Left hindlimb (tissue), 1 donor: ENCODE data around the gene MNS1.
"Not testable (repeated sequence)": the region's sequence is repeated elsewhere in the genome, so short reads cannot be mapped to it uniquely, and the experiment has no call there.

Source experiments
- DNase-seq: peaks from one replicate; pipeline ENCODE4 v3.0.0-alpha.2; 2018

The MNS1 gene

DNA sequence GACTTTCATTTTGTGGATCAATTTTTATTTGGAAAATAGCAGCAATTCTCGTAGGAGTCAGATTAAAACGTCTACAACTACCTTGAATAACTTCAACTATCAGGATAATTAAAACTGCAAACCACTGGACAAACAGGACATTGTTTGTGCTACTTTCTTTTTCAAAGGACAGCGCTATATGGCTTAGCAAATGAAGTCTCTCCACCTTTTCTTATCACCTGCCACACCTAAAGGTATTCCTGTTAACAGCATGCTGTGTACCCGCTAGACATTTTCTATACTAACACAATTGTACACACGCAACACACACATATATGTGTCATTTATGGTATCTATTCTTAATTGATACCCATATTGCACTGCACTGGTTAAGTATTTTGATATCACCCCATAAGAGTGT, 19.2 kb downstream of the MNS1 start:
- no peak for DNase-seq

DNA sequence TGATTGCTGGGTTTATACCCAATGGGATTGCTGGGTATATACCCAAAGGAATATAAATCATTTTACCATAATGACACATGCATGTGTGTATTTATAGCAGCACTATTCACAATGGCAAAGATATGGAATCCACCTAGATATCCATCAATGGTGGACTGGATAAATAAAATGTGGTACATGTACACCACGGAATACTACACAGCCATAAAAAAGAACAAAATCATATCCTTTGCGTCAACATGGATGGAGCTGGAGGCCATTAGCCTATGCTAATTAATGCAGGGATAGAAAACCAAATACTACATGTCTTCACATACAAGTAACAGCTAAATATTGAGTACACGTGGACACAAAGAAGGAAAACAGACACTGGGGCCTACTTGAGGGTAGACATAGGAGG, 22.6 kb downstream of the MNS1 start:
- no peak for DNase-seq

- no peak for DNase-seq
These were observed 24.6 kb downstream of the MNS1 start for GRCh38 chr15:56440214-56440770.

- DNase-seq = no peak
These were observed 32.6 kb downstream of the MNS1 start for GRCh38 chr15:56432304-56432703.

DNA sequence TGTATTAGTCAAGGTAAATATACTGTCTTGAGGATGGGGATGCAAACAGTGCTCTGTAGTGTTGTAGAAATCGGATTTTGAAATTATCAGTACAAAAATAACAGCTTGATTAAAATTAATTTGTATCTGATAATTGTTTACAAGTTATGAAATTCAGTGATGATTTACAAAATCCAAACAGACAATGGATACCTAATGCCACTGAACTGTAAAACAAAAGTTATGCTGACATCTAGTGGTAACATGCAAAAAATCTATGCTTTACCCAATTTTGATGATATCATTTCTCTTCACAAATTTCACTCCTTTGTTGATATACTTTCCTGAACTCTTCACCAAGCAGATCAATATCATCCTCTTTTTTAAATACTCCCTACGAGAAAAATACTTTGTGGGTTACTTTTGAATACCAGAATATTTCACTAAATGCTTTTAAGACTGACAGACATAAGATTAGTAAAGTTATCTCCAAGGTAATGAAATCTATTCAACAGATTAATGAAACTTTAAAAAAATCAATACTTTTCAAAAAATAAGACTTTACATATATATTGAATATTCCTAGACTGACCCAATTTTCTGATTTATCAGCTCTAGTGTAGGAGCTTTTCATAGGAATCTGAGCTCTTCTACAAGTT, 36.0 kb downstream of the MNS1 start:
- no peak for DNase-seq

- no peak for DNase-seq
These were observed 39.0 kb downstream of the MNS1 start for GRCh38 chr15:56425976-56426375.

- DNase-seq = no peak
These were observed 39.7 kb downstream of the MNS1 start for GRCh38 chr15:56425276-56425675.

DNA sequence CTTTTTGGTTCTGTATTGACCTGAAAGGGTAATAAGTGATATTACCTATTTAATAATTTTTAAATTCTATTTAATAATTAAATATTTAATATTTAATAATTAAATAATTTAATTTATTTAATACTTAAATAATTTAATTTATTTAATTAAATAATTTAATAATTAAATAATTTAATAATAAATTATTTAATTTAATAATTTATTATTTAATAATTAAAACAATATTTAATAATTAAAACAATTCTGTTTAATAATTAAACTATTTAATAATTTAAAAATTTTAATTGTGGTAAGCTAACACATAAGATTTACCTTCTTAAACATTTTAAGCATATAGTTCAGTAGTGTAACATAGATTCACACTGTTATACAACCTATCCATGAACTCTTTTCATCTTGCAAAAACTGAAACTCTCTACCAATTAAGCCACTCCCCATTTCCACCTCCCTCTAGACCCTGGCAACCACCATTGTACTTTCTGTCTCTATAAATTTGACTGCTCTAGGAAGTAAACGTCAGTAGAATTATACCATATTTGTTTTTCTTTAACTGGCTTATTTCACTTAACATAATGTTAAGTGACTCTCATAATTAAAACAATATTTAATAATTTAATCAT, 51.7 kb downstream of the MNS1 start:
- not testable (repeated sequence) for DNase-seq

DNA sequence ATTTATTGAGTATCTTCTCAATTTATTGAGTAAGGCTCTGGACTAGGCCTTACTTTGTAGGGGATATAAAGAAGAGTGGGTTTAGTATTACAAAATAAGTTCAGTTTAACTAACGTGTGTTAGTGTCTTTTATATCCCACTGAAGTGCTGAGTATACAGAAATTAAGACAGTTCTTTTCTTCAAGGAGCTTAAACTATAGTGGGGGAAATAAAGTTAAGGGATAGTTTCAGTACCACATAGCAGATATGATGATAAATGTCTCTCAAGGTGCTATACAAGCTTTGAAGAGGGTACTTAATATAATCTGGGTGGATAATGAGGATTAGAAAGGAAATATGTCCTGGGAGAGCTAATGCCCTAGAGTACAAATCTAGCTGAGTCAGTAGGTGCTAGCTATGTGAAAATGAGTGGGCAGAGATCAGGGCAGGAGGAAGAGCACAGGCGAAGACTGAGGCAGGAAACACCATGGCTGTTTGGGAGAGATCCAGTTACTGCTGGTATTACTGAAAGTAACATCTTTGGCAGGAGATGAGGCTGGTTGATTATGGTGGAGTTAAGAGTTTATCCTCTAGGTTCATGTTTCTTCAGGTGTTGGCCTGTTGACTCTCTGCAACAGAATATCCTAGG, 53.7 kb downstream of the MNS1 start:
- no peak for DNase-seq

DNA sequence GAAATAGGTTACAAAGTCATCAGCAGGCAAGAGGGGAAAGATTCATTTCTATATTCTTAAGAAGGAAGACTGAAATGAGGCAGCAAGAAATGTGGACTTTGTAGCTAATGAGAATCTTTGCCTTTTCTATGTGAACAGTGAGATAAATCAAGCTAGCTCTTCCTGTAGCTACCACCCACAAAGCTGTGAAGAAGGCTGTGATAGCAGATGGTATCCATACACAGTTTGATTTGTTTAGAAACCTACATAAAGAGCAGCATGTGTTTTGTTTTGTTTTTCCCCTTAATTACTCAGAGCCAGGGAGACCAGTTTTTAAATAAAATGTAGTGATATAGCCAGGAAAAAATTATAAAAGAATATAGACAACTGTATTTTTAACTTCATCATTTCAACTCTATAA, 54.2 kb downstream of the MNS1 start:
- DNase-seq = no peak

DNA sequence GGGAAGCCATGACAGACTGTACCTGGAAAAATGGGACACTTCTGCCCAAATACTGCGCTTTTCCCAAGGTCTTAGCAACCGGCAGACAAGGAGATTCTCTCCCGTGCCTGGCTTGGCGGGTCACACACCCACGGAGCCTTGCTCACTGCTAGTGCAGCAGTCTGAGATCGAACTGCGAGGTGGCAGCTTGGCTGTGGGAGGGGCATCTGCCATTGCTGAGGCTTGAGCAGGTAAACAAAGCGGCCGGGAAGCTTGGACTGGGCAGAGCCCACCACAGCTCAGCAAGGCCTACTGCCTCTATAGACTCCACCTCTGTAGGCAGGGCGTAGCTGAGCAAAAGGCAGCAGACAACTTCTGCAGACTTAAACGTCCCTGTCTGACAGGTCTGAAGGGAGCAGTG, 65.7 kb downstream of the MNS1 start:
- DNase-seq = not testable (repeated sequence)

- DNase-seq = not testable (repeated sequence)
These were observed 67.6 kb downstream of the MNS1 start for GRCh38 chr15:56397325-56397724.

GRCh38 chr15:56394909-56395308, 70.0 kb downstream of the MNS1 start:
- no peak for DNase-seq

DNA sequence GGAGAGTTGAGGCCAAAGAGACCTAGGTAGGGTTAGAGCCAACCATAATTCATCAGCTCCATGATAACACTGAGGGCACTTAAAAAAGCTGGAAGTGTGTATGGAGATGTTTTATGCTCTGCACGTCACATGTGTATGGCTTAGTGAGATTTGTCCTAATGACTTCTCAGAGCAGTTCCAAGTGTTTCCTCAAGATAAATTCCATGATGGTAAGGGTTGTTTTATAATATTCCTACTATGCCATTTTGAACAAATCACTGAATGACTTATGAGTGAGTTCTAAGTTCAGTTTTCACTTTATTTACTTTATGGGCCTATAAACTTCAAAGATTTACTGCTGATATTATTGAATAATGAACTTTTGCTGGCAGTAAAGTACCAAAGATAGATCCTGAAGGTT, 71.7 kb downstream of the MNS1 start:
- no peak for DNase-seq

DNA sequence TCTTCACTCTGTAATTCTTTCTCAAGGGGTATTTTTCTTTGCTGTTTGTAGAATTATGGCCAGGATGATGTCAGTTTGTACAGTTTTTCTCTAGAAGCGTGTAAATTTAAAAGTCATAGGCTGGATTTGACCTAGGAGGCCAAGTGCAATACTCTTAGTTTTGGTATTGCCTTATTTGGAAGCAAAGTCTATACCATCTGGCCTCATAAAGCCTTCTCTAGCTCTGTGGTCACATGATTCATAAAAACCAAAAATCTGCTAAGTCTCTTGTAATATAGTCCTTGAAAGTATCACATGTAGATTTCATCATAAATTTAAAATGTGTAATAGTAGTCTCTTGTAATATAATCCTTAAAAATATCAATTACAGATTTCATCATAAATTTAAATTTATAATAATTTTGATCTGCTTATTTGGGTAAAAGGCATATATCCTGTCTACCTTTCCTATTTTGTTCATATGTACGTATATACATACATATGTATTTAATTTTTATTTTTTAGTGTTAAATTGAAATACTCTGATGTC, 74.1 kb downstream of the MNS1 start:
- DNase-seq = no peak

- no peak for DNase-seq
These were observed 79.0 kb downstream of the MNS1 start for GRCh38 chr15:56385908-56386307.

GRCh38 chr15:56383010-56383409, 81.9 kb downstream of the MNS1 start:
- DNase-seq = no peak
